GM12878 (cell line): Measurements from ENCODE around the gene NOS1AP.

Experiments used
- ATF2 ChIP-seq: IDR thresholded peaks from 2 replicates; pipeline ENCODE4 v1.6.1; 2012; ENCODE audit warnings: low read length, inconsistent platforms
- BACH1 ChIP-seq: fragments of 450-650 bp; IDR thresholded peaks from 2 replicates; pipeline ENCODE4 v1.6.1; 2017; ENCODE audit warnings: mild to moderate bottlenecking, borderline replicate concordance
- BRCA1 ChIP-seq: IDR thresholded peaks from 2 replicates; pipeline ENCODE4 v1.6.1; 2011; ENCODE audit warnings: low read depth, low read length, improper control_type of control experiment
- FOS ChIP-seq: IDR thresholded peaks from 3 replicates; pipeline ENCODE4 v1.6.1; 2011; ENCODE audit warnings: borderline replicate concordance; ENCODE audit not compliant: insufficient read length; ENCODE audit errors: extremely low read depth
- GABPA ChIP-seq: IDR thresholded peaks from 2 replicates; pipeline ENCODE4 v1.6.1; 2014; ENCODE audit warnings: antibody characterized with exemption, low read depth, mild to moderate bottlenecking, inconsistent platforms
- PAX8 ChIP-seq: fragments of 450-650 bp; IDR thresholded peaks from 2 replicates; pipeline ENCODE4 v1.6.1; 2017; ENCODE audit warnings: mild to moderate bottlenecking, moderate library complexity
- POLR2A ChIP-seq: IDR thresholded peaks from 2 replicates; pipeline ENCODE4 v1.6.1; 2011; ENCODE audit warnings: low read depth, mild to moderate bottlenecking, low read length
- POLR2AphosphoS5 ChIP-seq: IDR thresholded peaks from 2 replicates; pipeline ENCODE4 v1.6.1; 2011; ENCODE audit warnings: mild to moderate bottlenecking, low read length, inconsistent platforms
- RBBP5 ChIP-seq: fragments of 200-600 bp; sonication (generic); conservative IDR thresholded peaks from 2 replicates; pipeline ENCODE4 v1.6.1; 2016
- SRF ChIP-seq, 2 experiments: IDR thresholded peaks; 2 replicates each; pipeline ENCODE4 v1.6.1; 2011; ENCODE audit warnings: low read depth in 2 of 2, low read length in 2 of 2, mild to moderate bottlenecking in 1 of 2, moderate library complexity in 1 of 2
- ZNF217 ChIP-seq: fragments of 450-650 bp; IDR thresholded peaks from 2 replicates; pipeline ENCODE4 v1.6.1; 2017; ENCODE audit warnings: antibody characterized with exemption, mild to moderate bottlenecking
- TF ChIP-seq, protein P1 (sequence below), 3 experiments: IDR thresholded peaks in 2 of 3; conservative IDR thresholded peaks in 1 of 3; 2 replicates each; pipeline ENCODE4 v1.5.1; 2011; ENCODE audit warnings: low read depth in 3 of 3, low read length in 3 of 3, mild to moderate bottlenecking in 3 of 3, control low read depth in 2 of 3, moderate library complexity in 2 of 3, inconsistent platforms in 1 of 3, mixed read lengths in 1 of 3; ENCODE audit not compliant: control insufficient read depth in 2 of 3, insufficient read depth in 1 of 3; ENCODE audit errors: extremely low read depth in 1 of 3

- TF ChIP-seq ATF2 (no peak), BACH1 (no peak), SRF (IDR thresholded peaks at IDR 0.05; ENCODE audit: low read depth in 2 of 2, low read length in 2 of 2) (no peak), PAX8 (no peak), POLR2A (no peak), ZNF217 (no peak), POLR2AphosphoS5 (no peak), GABPA (no peak), FOS (no peak), RBBP5 (no peak), BRCA1 (no peak)
- TF ChIP-seq, protein P1, sequence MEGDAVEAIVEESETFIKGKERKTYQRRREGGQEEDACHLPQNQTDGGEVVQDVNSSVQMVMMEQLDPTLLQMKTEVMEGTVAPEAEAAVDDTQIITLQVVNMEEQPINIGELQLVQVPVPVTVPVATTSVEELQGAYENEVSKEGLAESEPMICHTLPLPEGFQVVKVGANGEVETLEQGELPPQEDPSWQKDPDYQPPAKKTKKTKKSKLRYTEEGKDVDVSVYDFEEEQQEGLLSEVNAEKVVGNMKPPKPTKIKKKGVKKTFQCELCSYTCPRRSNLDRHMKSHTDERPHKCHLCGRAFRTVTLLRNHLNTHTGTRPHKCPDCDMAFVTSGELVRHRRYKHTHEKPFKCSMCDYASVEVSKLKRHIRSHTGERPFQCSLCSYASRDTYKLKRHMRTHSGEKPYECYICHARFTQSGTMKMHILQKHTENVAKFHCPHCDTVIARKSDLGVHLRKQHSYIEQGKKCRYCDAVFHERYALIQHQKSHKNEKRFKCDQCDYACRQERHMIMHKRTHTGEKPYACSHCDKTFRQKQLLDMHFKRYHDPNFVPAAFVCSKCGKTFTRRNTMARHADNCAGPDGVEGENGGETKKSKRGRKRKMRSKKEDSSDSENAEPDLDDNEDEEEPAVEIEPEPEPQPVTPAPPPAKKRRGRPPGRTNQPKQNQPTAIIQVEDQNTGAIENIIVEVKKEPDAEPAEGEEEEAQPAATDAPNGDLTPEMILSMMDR (IDR thresholded peaks at IDR 0.05 in 2 of 3, conservative IDR thresholded peaks at IDR 0.05 in 1 of 3; ENCODE audit: control insufficient read depth in 2 of 3, extremely low read depth in 1 of 3, insufficient read depth in 1 of 3, low read depth in 3 of 3, low read length in 3 of 3): no peak
Observed at GRCh38 chr1:162368451-162368850, 299.0 kb downstream of the NOS1AP start.
